Measurements from ENCODE around the gene SEMA4A.

GRCh38 chr1:156151093-156151688 is 2.2 kb upstream of the SEMA4A start:
- TF ChIP-seq EP300 (conservative IDR thresholded peaks at IDR 0.05; ENCODE audit: poor library complexity, severe bottlenecking) (no peak), CTCF (IDR thresholded peaks at IDR 0.05; ENCODE audit: poor library complexity, severe bottlenecking) (no peak), EZH2 (IDR thresholded peaks at IDR 0.05; ENCODE audit: borderline replicate concordance, insufficient read depth, low read length, poor library complexity, severe bottlenecking) (no peak), REST (IDR thresholded peaks at IDR 0.05; ENCODE audit: borderline replicate concordance) (no peak), POLR2AphosphoS5 (IDR thresholded peaks at IDR 0.05) (no peak), TAF1 (IDR thresholded peaks at IDR 0.05; ENCODE audit: low read depth) (no peak), RAD21 (conservative IDR thresholded peaks at IDR 0.05) (no peak)

Data from neural cell (in vitro differentiated cells).